Activated B cell treated with CpG ODN at 0.5 μM for 24 hours (primary cell): ENCODE data around the gene SLC35A3. TPM values are rescaled to one million over a fixed set of nuclear protein-coding genes. Genes with fewer than 3 reads are reported as not detected.
A peak's percentile ranks its signal among the peaks of the same experiment; 100 is the strongest.

ENCODE experiments used
- ATAC-seq: fragments of 200-7000 bp; cut with Tn5 transposase; one replicate; pipeline ENCODE4 v1.10.0; 2021; ENCODE audit warnings: low read depth, mild to moderate bottlenecking, moderate library complexity
- CTCF ChIA-PET: fragments of 350-600 bp; sonication (Branson Sonifier 250); formaldehyde crosslinking; loops from one replicate; lab custom pipeline; 2021; ENCODE audit warnings: antibody characterized with exemption; lab: Charles Lee
- POLR2A ChIA-PET: fragments of 350-600 bp; sonication (Branson Sonifier 250); formaldehyde crosslinking; loops from one replicate; lab custom pipeline; 2021; ENCODE audit warnings: antibody characterized with exemption; lab: Charles Lee
- DNase-seq: peaks from one replicate; pipeline ENCODE4 v3.0.0; 2022
- H3K27ac Mint-ChIP-seq: one replicate; pipeline ENCODE4 v1.8.0; 2020; ENCODE audit warnings: mixed read lengths
- H3K27me3 Mint-ChIP-seq: one replicate; pipeline ENCODE4 v1.8.0; 2021; ENCODE audit warnings: mixed read lengths
- H3K36me3 Mint-ChIP-seq: one replicate; pipeline ENCODE4 v1.8.0; 2021; ENCODE audit warnings: low read depth, mixed read lengths
- H3K4me1 Mint-ChIP-seq: one replicate; pipeline ENCODE4 v1.8.0; 2021; ENCODE audit warnings: mixed read lengths
- H3K4me3 Mint-ChIP-seq: one replicate; pipeline ENCODE4 v1.8.0; 2020; ENCODE audit warnings: mild to moderate bottlenecking, mixed read lengths
- H3K9me3 Mint-ChIP-seq: one replicate; pipeline ENCODE4 v1.8.0; 2020; ENCODE audit warnings: mixed read lengths
- intact Hi-C: fragments of 100-400 bp; cut with micrococcal nuclease; formaldehyde crosslinking; loops from one replicate; pipeline ENCODE4 v1.15.1; 2024
- total RNA-seq: library from RNA; stranded (reverse); gene quantifications from 2 replicates; pipeline ENCODE4 v1.2.3, GENCODE V29; 2022
- TF ChIP-seq, protein P1 (sequence below): fragments of 200-600 bp; IDR thresholded peaks from one replicate; pipeline ENCODE4 v1.8.0; 2022; ENCODE audit warnings: antibody characterized with exemption, mild to moderate bottlenecking

Gene SLC35A3
- total RNA-seq, 1 donor from 2014 or later, result 21.1 TPM

DNA sequence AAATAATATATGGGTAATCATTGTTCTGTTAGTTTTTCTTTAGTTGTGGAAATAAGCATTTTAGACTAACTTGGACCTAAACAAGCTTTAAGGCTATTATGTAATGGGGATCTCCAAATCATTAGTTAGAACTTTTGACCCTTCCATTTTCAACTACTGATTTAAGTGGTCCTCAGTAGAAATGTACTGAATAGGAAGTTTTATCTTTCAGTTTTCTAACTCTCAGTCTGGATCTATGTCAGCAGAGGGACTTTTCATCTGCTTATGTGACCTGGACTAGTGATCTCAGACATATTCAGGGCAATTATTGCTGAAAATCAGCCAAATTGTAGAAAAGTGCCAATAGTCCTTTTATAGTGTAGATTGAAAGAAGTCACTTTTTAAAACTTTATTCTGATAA, 106.9 kb downstream of the SLC35A3 start:
- CTCF ChIA-PET, result no interaction called here
- DNase-seq, result no peak
- intact Hi-C loops, result no loop called here
- no peak for ATAC-seq
- Mint-ChIP-seq H3K27me3 (no peaks in the 10 kb centered on the region), H3K27ac (no peak overlapping the region), H3K4me1 (peaks cover 4% of the 10 kb centered on the region), H3K4me3 (no peak overlapping the region), H3K36me3 (peaks cover 80% of the 10 kb centered on the region), H3K9me3 (no peaks in the 10 kb centered on the region)
- POLR2A ChIA-PET, result no interaction called here
- TF ChIP-seq, protein P1, sequence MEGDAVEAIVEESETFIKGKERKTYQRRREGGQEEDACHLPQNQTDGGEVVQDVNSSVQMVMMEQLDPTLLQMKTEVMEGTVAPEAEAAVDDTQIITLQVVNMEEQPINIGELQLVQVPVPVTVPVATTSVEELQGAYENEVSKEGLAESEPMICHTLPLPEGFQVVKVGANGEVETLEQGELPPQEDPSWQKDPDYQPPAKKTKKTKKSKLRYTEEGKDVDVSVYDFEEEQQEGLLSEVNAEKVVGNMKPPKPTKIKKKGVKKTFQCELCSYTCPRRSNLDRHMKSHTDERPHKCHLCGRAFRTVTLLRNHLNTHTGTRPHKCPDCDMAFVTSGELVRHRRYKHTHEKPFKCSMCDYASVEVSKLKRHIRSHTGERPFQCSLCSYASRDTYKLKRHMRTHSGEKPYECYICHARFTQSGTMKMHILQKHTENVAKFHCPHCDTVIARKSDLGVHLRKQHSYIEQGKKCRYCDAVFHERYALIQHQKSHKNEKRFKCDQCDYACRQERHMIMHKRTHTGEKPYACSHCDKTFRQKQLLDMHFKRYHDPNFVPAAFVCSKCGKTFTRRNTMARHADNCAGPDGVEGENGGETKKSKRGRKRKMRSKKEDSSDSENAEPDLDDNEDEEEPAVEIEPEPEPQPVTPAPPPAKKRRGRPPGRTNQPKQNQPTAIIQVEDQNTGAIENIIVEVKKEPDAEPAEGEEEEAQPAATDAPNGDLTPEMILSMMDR, result no peak

DNA sequence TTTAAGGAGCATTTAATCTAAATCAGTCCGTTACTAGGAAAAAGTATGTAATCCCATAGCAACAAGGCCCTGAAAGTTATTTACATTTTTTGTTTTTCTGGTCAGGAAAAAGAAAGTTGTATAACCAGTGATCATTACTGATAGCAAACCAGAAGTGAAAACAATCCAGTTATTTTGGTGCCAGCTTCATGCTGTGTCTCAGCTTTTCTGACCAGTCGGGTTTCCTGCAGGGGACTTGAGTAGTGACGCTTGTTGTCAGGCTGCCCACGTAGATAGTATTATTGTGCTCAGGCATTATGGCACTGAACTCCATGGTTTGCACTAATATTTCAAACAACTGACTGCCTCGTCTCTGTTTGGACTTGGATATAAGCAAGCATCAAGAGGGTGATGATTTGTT, 107.7 kb downstream of the SLC35A3 start:
- H3K9me3 Mint-ChIP-seq, result no peaks in the 10 kb centered on the region
- TF ChIP-seq, protein P1, result no peak
- ATAC-seq (no peak), DNase-seq (no peak)
- H3K36me3 Mint-ChIP-seq, result peaks cover 78% of the 10 kb centered on the region
- H3K27me3 Mint-ChIP-seq, result no peaks in the 10 kb centered on the region
- ChIA-PET POLR2A (no interaction called here), CTCF (no interaction called here)
- intact Hi-C loops, result no loop called here
- H3K27ac Mint-ChIP-seq, result peak overlapping the region; percentile 4
- H3K4me1 Mint-ChIP-seq, result peaks cover 4% of the 10 kb centered on the region
- no peak overlapping the region for H3K4me3 Mint-ChIP-seq

DNA sequence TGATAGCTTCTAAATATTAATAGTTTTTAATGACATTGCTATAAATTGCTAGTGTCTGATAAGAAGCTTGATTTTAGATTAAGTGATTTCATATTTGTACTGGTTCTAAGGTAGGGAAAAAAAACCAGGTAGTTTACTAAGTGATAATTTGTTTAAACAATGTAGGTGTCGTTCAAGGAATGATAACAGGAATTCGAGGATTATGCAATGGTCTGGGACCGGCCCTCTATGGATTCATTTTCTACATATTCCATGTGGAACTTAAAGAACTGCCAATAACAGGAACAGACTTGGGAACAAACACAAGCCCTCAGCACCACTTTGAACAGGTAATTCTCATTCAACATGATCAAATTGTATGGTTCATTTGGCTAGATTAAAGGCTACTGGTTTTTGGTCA, 110.5 kb downstream of the SLC35A3 start:
- Mint-ChIP-seq H3K4me1 (peaks cover 4% of the 10 kb centered on the region), H3K36me3 (peaks cover 64% of the 10 kb centered on the region), H3K9me3 (no peaks in the 10 kb centered on the region), H3K27ac (no peak overlapping the region), H3K4me3 (no peak overlapping the region), H3K27me3 (no peaks in the 10 kb centered on the region)
- POLR2A ChIA-PET, result no interaction called here
- ATAC-seq, result no peak
- TF ChIP-seq, protein P1, result no peak
- intact Hi-C loops, result loop anchor here (5.0 kb wide), 1 partner anchor 33 kb away; no protein-coding TSS in a partner anchor
- DNase-seq, result no peak
- CTCF ChIA-PET, result interaction anchor here (2.0 kb wide), 1 partner anchor 379 kb away, joined by 5 read pairs; no protein-coding TSS in a partner anchor

Other genes with a start within 250 kb of the SLC35A3 start
- 1.1 and 1.2 TPM in 2 replicates for gene FRRS1, start 203.4 kb upstream of the SLC35A3 start, total RNA-seq
- gene AGL, start 119.6 kb upstream of the SLC35A3 start, total RNA-seq, result 19.6 and 21.8 TPM in 2 replicates
- 5.5 and 5.9 TPM in 2 replicates for gene SASS6, start 162.9 kb downstream of the SLC35A3 start, total RNA-seq
- 27.2 and 31.4 TPM in 2 replicates for gene TRMT13, start 163.2 kb downstream of the SLC35A3 start, total RNA-seq
- 0.71 and 0.75 TPM in 2 replicates for gene LRRC39, start 208.3 kb downstream of the SLC35A3 start, total RNA-seq